NT2/D1 (cell line): ENCODE measurements around the gene USF1.

Experiments used
- DNase-seq: peaks from one replicate; pipeline ENCODE4 v3.0.0-alpha.2; 2011; ENCODE audit warnings: low read depth, low spot score
- H3K27me3 ChIP-seq: 2 replicates; pipeline ENCODE4 v1.6.0; 2011; ENCODE audit warnings: mild to moderate bottlenecking; ENCODE audit not compliant: insufficient read length, insufficient read depth
- H3K36me3 ChIP-seq: 2 replicates; pipeline ENCODE4 v1.6.1; 2011; ENCODE audit warnings: mild to moderate bottlenecking, low read length, mixed read lengths; ENCODE audit not compliant: insufficient read depth, insufficient read length
- H3K4me1 ChIP-seq: 2 replicates; pipeline ENCODE4 v1.5.1; 2011; ENCODE audit not compliant: insufficient read depth, insufficient read length
- H3K4me3 ChIP-seq: 2 replicates; pipeline ENCODE4 v1.5.1; 2011; ENCODE audit warnings: low read depth; ENCODE audit not compliant: insufficient read length
- H3K9ac ChIP-seq: 2 replicates; pipeline ENCODE4 v1.6.0; 2011; ENCODE audit warnings: low read depth; ENCODE audit not compliant: insufficient read length
- H3K9me3 ChIP-seq: 2 replicates; pipeline ENCODE4 v1.5.1; 2011; ENCODE audit warnings: mild to moderate bottlenecking, low read length; ENCODE audit not compliant: insufficient read depth
- SUZ12 ChIP-seq: IDR thresholded peaks from 2 replicates; pipeline ENCODE4 v1.6.1; 2011; ENCODE audit not compliant: insufficient read length, insufficient read depth; ENCODE audit errors: extremely low read depth
- YY1 ChIP-seq: IDR thresholded peaks from 2 replicates; pipeline ENCODE4 v1.6.1; 2011; ENCODE audit not compliant: insufficient read length, insufficient read depth
- ZNF274 ChIP-seq: IDR thresholded peaks from 2 replicates; pipeline ENCODE4 v1.6.1; 2011; ENCODE audit warnings: mild to moderate bottlenecking, low read depth, low read length

USF1 gene

DNA sequence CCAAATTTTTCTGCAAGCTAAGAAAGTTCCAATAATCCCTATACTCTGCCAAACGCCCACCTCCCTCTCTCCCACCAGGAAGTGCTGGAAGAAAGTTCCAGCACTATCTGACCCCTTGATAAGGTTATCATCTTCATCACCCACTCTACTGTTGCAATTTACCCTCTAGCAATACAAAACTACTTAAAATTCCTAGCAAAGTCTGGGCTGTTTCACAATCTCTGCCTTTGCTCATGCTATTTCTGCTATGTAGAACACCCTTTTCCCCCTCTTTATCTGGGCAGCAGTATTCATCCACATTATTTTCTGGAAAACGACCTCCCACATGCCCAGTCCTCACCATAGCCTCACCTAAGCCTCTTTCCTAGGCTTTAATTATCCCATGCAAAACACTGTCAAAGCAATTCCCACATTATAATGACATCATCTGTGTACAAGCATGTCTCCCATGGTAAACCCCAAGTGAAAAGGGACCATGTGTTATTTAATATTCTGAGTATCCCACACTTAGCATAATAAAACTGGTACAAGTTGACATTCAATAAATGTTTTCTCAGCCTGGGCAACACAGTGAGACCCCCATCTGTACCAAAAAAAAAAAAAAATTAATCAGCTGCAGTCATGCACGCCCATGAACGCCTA, 36.8 kb downstream of the USF1 start:
- DNase-seq = no peak
- no peak for TF ChIP-seq ZNF274
- TF ChIP-seq SUZ12 = no peak
- TF ChIP-seq YY1 = no peak
- H3K9ac ChIP-seq = no peak overlapping the region
- peaks cover 5% of the 10 kb centered on the region for H3K4me1 ChIP-seq
- no peaks in the 10 kb centered on the region for H3K9me3 ChIP-seq
- H3K36me3 ChIP-seq = peaks cover 9% of the 10 kb centered on the region
- H3K27me3 ChIP-seq = no peaks in the 10 kb centered on the region
- H3K4me3 ChIP-seq = no peak overlapping the region

DNA sequence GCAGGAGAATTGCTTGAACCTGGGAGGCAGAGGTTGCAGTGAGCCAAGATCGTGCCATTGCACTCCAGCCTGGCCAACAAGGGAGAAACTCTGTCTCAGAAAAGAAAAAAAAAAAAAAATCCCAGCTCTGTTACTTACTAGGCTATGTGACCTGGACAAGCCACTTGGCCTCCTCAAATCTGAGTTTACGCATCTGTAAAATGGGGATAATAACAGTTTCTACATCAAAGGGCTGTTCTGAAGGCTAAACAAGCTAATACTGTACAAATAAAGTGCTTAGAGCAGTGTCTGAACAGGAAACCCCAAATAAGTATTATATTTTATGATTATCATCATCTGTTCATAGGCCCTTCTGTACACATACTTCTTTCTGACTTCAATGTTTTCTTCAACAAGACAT, 38.4 kb downstream of the USF1 start:
- Histone ChIP-seq H3K27me3 (no peaks in the 10 kb centered on the region), H3K4me1 (no peaks in the 10 kb centered on the region), H3K36me3 (peaks cover 9% of the 10 kb centered on the region), H3K4me3 (no peak overlapping the region), H3K9me3 (no peaks in the 10 kb centered on the region), H3K9ac (no peak overlapping the region)
- DNase-seq = no peak
- TF ChIP-seq ZNF274 (no peak), YY1 (no peak), SUZ12 (no peak)

DNA sequence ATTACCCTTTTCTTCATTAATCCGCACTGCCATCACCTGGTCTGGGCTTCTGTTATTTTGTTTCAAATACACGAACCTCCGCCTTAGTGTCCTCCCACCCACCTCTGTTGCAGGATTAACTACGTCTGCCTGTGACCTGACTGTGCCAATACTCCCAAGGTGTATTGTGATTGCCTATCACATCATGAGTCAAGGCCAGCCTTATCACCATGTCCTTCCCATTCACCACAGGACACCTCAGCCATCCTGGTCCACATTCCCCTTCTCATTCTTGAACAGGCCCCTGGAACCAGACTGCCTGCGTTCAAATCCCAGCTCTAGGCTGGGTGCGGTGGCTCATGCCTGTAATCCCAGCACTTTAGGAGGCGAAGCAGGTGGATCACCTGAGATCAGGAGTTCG, 39.2 kb downstream of the USF1 start:
- Histone ChIP-seq H3K36me3 (peaks cover 14% of the 10 kb centered on the region), H3K9ac (no peak overlapping the region), H3K9me3 (no peaks in the 10 kb centered on the region), H3K27me3 (no peaks in the 10 kb centered on the region), H3K4me1 (no peaks in the 10 kb centered on the region), H3K4me3 (no peak overlapping the region)
- no peak for DNase-seq
- no peak for TF ChIP-seq SUZ12
- no peak for TF ChIP-seq ZNF274
- no peak for TF ChIP-seq YY1

DNA sequence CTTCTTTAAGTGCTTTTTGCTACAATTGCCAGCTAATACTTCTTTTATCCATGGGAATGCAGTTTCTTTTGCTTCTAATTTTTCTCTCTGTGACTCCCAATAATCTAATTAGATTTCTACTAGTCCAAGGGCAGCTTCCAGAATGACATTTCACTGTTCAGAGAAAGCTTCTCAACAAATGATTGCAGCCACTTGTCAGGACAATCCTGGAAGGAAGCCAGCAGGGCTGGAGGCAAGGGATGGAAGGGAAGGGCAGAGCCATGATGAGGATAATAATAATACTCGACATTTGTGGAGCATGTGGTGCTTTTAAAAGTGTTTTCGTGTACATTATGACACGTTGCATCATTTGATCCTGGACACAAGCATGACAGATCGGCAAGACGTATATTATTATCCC, 44.3 kb downstream of the USF1 start:
- H3K4me1 ChIP-seq = peaks cover 1% of the 10 kb centered on the region
- TF ChIP-seq YY1 (no peak), SUZ12 (no peak), ZNF274 (no peak)
- H3K36me3 ChIP-seq = peaks cover 56% of the 10 kb centered on the region
- no peaks in the 10 kb centered on the region for H3K27me3 ChIP-seq
- no peaks in the 10 kb centered on the region for H3K9me3 ChIP-seq
- no peak for DNase-seq
- no peak overlapping the region for H3K9ac ChIP-seq
- no peak overlapping the region for H3K4me3 ChIP-seq

DNA sequence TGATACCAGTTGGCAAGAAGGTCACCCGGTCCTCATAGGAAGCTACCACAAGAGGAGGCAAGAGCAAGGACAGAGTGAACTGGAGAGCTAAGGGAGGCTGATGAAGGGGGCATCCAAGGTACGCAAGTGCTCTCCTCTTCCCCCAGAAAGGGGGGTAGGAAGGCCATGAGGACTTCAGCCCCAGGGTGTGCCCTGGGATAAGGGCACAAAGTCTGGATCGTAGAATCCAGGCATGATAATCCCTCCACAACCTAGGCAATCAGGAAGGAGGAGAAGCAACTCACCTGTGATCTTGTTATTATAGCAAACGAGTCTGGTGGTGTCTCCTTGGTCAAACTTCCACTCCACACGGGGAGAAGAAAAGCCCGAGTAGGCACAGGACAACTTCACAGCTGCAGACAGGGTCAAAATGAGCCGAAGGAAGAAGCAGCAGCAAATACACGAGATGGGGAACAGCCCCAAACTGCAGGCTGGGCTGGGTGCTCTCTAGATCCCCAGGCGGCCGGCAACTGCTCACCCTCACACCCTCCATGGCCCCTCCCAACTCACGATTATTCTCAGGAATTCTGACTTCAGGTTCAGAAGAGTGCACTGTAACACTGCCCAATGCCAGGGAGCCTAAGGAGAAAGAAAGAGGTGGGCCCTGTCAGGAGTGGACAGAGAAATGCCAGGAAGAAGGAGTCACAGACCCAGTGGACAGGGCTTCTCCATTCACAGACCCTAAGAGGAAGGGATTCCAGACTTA, 44.9 kb downstream of the USF1 start:
- H3K9ac ChIP-seq = no peak overlapping the region
- peaks cover 58% of the 10 kb centered on the region for H3K36me3 ChIP-seq
- H3K27me3 ChIP-seq = no peaks in the 10 kb centered on the region
- no peak overlapping the region for H3K4me3 ChIP-seq
- no peak for DNase-seq
- TF ChIP-seq SUZ12 (no peak), YY1 (no peak), ZNF274 (no peak)
- peaks cover 1% of the 10 kb centered on the region for H3K4me1 ChIP-seq
- no peaks in the 10 kb centered on the region for H3K9me3 ChIP-seq

- TF ChIP-seq ZNF274 (no peak), SUZ12 (no peak), YY1 (no peak)
- no peak overlapping the region for H3K4me3 ChIP-seq
- no peaks in the 10 kb centered on the region for H3K27me3 ChIP-seq
- peaks cover 58% of the 10 kb centered on the region for H3K36me3 ChIP-seq
- H3K4me1 ChIP-seq = peaks cover 1% of the 10 kb centered on the region
- no peak for DNase-seq
- H3K9me3 ChIP-seq = no peaks in the 10 kb centered on the region
- H3K9ac ChIP-seq = no peak overlapping the region
Measured at GRCh38 chr1:160999376-160999775, 46.4 kb downstream of the USF1 start.

GRCh38 chr1:160997323-160998038, 48.3 kb downstream of the USF1 start:
- H3K36me3 ChIP-seq = peaks cover 58% of the 10 kb centered on the region
- TF ChIP-seq YY1 (no peak), ZNF274 (no peak), SUZ12 (no peak)
- no peak overlapping the region for H3K9ac ChIP-seq
- H3K9me3 ChIP-seq = no peaks in the 10 kb centered on the region
- no peaks in the 10 kb centered on the region for H3K27me3 ChIP-seq
- H3K4me1 ChIP-seq = peaks cover 1% of the 10 kb centered on the region
- no peak for DNase-seq
- H3K4me3 ChIP-seq = no peak overlapping the region
